ENCODE results near the gene SDHB.

The SDHB gene

DNA sequence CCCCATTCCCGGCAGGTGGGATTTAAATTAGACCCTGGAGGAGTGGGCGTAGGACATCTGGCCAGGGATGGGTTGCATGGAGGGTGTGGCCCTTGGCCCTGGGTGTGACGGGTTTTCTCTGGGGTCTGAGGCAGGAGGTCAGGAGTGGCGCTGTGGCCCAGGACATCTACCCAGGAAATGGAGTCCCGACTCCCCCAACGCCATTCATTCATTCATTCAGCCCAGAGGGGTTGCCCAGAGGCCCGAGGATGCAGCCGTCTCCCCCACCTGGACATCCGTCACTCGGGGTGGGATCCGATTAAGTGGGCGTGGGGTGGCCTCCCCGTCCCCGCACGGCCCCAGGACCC is 42.8 kb downstream of the SDHB start:
- peak; percentile 5 for DNase-seq

DNA sequence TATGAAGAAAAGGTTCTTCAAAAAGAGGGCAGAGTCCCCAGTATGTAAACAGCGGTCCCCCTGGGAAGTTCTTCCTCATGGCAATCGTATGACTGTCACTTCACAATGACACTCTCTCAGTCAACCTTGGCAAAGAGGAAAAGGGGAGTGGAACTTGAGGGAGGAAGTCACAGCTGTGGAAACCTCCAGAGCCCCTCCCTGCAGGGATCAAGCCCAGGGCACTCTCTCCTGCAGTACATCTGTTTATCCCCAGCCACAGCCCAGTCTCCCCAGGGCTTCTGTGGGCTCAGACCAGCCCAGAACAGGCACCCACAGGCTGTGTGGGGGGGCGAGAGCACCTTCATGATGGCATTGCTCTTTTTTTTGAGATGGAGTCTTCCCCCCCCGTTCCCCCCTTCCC is 44.1 kb downstream of the SDHB start:
- no peak for DNase-seq

DNA sequence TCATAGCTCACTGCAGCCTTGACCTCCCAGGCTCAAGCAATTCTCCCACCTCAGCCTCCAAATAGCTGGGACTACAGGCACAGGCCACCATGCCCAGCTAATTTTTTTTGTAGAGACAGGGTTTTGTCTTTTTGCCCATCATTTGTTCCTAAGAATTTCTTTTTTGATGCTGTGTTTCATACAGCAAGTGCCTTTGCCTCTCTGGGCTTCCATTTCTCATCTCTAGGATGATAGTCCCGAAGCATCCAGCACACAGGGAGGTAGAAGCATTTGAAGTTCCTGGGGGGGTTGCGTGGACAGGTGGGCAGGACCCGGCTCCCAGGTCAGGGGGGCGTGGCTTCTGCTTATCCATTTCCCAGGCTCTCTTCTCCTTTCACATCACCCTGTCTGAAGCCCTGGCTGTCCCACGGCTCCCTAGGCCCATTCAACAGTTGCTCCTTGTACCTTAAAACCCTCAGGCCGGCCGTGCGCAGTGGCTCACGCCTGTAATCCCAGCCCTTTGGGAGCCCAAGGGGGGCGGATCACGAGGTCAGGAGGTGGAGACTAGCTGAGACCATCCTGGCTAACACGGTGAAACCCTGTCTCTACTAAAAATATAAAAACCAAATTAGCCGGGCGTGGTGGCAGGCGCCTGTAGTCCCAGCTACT is 45.5 kb downstream of the SDHB start:
- no peak for DNase-seq

DNA sequence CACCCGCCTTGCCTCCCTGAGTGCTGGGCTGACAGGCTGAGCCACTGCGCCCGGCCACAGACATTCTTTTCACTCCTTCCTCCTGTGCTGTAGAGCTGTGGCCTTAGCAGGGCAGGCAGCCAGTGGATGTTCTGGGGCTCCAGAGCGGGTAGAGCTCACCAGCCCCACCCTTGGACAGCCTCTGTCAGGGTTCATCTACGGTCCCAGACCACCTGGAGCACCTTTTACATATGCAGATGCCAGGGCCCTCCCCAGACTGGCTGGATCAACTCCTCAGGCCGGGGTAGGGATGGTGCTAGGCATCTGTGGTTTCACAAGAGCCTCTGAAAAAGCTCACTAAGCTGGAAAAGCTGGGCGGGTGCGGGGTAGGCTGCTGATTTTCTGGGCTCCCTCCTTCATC is 46.7 kb downstream of the SDHB start:
- DNase-seq: no peak

DNA sequence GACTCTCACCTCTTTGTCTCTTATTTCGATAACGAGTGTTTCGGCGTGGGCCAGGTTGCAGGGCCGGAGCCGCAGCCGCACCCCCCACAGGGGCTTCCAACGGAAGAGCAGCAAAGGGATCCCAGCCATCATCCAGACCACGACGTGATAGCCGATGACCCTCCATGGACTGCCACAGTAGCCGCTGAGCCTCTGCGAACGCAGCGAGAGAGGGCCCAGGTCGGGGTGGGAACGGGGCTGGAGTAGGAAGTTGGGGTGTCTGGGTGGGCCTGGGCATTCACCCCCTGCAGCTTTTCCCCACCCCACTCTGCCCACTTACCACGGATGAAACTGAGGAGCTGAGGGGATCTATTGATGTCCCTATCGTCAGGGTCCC is 48.5 kb downstream of the SDHB start:
- DNase-seq: no peak

DNA sequence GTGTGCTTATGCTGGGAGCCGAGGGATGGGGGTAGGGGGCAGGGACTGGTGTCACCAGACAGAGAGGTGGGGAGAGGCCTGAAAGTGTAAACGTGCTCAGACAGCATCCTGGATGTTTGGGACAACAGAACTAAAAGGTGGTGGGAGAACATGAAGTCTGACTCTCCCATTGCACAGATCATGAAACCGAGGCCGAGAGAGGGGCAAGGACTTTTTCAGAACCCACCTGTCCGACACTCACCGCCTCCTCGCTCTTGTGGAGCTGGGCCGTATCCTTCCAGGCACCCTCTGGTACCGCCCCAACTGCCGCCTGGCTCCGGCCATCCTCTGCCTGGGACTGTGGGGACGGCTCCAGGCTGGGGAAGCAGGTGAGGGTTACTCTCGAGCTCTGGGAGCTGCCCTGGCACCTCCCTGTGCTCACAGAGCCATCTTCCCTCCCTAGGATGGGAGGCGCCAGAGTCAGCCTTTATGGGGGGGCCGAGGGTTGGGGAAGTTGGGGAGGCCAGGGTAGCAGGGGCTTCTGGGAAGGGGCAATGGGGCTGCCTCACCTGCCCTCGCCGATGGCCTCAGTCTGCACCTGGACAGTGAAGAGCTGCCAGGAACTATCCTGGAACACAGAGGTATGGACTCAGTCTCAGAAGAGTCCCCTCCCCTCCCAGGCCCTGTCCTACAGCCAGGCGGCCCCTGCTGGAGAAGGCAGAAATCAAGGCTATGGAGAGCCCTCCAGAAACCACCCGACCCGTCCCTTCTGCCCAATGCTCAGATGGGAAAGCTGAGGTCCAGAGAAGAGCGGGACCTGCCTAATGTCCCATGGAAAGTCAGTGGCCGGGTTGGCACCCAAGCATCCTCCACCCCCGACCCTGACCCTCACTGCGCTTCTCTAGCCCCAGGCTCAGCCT is 49.1 kb downstream of the SDHB start:
- DNase-seq: no peak

DNA sequence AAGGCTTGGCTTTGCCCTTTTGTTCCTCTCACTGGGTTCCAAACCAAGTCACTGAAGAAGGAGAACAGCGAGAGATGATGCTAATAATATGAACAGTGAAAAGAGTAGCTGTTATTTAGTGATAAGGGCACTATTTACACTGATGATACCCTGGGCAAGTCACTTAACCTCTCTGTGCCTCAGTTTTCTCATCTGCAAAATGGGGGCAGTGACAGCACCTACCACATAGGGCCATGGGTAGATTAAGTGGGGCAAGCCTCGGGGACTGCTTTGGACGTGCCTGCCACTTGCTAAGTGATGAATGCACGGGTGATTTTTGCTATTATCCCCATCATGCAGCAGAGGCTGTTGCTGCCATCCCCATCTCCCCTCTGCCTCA is 51.3 kb downstream of the SDHB start:
- no peak for DNase-seq

DNA sequence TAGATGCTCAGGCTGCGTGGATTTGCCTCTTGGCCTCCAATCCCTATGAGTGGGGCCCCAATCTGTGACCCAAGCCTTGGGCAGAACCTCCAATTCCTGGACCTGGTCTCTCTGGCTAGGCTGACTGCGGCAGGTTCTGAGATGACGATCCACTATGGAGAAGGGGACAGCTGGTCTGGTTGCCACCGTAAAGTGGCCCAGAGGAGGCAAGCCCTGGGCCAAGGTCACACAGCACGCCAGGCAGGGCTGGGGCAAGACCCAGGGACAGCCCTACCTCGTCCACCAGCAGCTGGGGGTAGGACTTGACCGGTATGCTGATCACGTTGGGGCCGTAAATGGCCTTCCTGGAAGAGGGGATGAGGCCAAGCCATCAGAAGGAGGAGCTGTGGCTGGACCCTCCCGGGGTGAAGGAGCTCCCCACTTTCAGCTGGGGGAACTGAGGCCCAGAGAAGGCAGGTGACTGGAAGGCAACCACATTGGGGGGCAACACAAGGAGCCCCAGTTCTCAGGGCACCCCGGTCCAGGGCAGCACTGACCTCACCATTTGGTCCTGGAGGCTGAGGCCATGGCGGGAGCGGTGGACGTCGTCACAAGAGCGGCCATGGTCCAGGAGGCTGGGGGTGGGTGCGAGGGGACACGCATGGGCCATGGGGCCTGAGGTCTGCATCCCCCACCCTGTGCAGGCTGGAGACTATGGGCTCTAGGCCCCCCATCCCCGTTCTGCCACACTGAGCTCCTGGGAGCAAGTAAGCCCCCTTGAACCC is 51.9 kb downstream of the SDHB start:
- DNase-seq: no peak

DNA sequence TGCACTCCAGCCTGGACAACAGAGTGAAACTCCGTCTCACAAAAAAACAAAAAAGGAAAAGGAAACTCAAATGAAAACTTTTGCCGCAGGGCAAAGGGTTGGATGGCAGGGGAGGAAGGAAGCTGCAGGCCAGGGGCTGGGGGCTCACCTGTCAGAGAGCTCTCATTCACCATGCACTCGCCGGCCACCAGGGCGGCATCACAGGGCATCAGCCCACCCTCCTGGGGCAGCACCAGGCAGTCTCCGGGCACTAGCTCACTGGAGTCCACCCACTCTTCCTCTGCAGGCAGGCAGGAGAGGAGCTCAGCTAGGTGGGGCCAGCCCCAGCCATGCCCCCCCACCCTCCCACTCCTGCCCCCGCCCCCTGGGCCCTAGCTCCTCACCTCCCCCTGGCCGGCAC is 54.0 kb downstream of the SDHB start:
- no peak for DNase-seq

DNA sequence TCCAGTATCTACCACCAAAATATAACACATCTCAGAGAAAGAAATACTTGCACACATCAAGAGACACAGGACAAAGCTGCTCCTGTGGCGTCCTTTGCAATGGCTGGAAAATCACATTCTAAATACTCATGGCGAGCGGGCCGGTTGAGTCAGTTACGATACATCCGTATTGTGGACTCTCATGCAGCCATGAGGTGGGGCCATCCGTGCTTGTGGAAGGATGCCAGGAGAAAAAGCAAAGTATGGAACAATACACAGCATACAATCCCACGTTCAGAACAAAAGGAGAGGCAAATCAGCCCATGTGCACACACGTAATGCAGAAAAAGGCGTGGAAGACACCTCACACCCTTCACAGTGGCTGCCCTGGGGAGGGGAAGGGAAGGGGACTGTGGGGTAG is 55.2 kb downstream of the SDHB start:
- no peak for DNase-seq

DNA sequence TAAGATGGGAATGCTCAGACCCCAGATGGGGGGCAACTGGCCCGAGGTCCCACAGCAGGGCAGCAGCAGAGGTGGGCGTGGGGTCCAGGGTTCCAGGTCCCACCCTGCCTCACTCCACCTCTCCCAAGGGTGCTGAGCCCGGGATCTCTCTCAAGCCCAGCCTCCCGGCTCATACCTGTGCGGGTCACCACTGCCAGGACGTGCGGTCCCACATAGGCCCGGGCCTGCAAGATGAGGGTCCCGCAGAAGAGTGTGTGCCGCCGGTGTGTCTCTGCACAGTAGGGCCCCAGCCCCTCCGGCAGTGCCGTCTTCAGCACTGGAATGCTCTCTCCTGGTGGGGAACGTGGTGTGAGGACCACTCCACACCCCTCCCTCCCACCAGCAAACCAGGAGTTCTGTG is 57.0 kb downstream of the SDHB start:
- no peak for DNase-seq

DNA sequence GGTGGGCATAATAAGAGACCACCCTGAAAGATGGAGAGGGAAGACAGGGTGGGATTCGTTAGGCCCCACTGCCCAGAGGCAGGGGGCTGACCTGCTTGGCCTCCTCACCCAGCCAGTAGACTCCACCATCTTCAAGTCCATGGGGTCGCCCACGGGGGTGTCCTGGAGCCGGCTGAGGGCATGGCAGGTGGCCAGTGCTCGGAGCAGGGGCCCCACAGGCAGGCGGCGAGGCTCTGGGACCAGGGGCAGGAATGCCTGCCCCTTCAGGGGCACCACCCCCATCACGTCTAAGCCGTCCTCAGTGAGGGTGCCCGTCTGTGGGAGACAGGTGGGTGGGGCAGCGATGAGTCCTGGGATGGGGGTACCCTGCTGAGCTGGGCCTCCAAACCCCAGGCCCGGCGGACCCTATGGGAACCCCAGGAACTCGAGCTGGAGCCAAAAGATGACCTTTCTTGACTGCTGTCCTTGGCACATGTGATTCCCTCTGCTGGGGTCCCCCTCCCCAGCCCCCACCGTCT is 60.3 kb downstream of the SDHB start:
- DNase-seq: no peak

DNA sequence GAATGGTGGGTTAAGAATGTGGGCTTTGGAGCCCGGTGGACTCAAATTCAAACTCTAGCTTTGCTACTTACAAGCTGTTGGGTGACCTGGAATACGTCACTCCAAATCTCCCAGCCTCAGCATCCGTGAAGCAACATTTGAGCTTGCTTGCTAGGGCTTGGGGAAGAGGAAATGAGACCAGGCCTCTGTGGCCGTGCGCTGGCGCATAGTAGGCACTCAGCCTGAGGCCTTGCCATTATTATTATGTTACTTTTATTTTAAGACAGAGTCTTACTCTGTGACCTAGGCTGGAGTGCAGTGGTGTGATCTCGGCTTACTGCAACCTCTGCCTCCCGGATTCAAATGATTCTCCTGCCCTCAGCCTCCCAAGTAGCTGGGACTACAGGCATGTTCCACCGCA is 61.2 kb downstream of the SDHB start:
- no peak for DNase-seq

DNA sequence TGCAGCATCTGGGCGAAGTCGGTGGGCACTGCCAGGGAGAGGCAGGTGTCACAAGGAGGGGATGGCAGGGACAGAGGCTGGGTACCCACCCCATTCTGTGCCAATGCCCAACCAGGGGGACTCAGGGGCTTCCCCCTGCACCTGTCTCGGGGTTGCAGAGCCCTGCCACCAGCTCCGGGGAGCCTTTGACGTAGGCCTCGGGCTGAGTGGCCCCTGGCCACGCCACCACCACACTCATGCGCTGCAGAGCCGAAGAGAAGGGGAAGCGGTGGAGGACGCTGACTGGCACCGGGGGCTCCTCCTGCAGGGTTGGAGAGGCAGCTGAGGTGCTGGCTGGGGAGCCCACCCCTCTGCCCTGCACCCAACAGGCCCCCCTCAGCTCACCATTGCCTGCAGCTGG is 61.7 kb downstream of the SDHB start:
- DNase-seq: no peak

DNA sequence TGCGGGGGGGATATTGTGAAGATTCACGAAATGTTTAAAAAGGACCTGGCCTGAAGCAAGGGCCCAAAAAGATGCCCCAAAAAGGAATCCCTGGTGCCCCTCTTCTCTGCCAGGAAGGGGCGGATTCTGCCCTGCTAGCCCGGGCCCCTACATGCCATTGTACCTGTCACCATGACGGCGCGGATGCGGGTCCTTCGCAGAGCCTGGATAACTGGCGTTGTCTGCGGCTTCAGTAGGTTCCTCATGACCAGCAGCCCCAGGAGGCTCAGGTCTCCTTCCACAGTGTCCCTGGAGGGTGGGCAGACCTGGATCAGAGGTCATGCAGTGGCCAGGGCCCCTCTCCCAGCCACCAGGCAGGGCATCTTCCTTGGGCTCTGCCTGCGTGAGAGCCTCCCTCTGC is 62.3 kb downstream of the SDHB start:
- DNase-seq: no peak

DNA sequence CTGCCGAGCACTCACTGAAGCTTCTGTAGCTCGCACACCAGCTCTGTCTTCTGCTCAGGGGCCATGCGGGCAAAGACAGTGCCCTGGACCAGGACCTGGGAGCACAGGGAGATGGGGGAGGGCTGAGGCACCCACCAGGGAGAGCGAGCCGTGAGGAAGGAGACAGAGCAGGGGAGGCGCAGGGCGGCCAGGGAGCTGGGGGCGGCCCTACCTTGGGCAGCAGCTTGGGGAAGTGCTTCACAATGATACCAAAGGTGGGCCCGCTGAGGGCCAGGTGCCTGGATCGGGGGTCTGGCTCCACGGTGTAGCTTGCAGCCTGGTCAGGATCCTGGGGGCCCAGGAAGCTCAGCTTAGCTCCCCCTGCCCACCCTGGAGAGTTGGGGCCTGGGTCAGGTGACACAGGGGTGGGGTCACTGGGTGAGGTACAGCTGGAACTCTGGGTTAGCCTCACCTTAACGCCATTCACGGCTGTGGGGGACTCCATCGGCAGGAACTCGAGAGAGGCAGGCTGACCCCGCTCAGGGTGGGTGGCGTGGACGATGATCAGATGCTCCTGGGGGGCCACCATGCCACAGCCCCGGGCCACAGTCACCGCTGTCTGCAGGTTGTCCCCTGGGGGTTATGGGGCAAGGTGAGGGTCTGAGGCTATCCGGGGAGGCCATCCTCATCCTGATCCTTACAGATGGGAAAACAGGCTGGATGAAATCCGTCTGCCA is 64.0 kb downstream of the SDHB start:
- DNase-seq: no peak

DNA sequence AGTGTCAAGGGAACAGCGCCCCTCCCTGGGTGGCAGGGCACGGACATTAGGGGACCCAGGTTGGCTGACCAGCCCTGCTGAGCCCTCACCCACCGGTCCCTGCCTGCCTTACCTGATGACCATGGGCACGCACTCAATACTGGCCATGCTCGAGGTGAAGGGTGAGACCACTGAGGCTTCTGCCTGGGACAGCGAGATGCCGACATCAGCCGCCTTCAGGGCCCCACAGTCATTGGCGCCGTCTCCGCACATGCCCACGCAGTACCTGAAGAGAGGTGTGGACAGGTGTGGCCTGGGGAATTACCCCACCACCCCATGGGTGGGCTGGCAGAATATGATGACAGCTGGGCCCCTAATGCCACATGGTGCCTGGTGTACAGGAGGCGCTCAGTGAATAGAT is 65.6 kb downstream of the SDHB start:
- DNase-seq: no peak

DNA sequence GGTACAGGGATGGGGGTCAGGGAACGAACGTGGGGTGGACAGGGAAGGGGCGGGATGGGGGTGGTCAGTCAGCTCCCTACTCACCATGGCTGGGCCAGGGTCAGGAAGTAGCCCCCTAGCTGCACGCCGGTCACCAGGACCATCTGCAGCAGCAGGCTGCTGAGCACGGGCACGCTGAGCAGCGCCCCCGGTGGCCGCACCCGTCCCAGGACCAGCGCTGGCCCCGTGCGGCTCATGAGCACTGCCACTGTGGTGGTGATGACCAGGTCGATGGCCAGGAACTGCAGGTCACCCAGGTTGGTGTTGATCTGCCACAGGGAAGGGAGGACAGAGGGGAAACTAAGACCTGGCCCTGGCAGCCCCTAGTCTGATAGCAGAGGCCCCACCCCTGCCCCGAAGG is 66.9 kb downstream of the SDHB start:
- DNase-seq: no peak

DNA sequence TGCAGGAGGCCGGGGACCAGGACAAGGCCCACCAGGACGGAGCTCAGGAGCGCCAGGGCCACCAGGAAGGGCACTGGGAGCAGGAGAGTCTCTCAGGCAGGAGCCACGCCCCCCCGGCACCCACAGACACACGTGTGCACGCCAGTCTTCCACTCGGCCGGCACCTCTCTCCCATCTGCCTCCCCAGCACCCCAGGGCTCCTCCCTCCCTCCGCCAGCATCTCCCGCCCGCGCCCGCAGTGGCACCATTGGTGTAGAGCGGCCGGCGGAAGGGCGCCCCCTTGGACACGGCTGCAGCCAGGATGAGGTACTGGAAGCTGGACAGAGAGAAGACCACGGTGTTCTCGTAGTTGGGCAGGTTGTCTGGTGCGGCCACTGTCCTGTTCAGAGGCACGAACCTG is 67.3 kb downstream of the SDHB start:
- no peak for DNase-seq

DNA sequence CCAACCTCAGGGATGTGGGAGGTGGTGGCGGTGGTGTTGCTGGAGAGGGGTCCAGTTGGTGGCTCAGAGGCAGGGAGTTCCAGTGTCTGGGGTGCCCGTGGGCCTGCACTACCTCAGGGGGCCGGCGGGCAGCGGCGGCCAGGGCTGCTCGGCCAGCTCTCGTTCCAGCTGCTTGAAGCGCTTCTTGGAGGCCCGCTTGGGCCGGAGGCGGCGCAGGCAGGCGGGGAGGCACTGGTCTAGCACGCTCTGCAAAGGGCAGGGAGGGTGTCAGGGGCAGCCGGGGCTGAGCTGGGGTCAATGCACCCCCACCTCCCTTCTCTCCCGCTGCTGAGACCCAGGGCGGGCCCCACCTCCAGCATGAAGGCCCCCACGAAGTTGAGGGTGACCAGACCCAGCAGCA is 67.7 kb downstream of the SDHB start:
- DNase-seq: no peak

DNA sequence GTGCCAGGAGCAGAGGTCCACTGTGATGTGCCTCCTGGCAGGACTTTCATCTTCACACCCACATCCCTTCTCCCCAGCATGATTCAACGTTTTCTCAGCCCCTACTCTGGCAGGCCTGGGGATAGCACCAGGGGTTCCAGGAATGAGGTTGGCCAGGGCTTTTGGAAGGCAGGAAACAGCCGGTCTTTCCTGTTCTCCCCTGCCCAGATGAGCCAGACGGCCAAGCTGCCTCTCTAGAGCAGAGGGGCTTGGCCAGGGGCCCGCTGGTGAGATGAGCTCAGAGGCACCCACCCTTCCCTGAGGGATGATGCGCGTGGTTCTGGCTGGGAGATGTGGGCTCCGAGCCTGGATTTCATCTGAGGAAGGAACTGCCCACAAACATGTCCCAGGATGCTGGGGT is 69.1 kb downstream of the SDHB start:
- DNase-seq: no peak

DNA sequence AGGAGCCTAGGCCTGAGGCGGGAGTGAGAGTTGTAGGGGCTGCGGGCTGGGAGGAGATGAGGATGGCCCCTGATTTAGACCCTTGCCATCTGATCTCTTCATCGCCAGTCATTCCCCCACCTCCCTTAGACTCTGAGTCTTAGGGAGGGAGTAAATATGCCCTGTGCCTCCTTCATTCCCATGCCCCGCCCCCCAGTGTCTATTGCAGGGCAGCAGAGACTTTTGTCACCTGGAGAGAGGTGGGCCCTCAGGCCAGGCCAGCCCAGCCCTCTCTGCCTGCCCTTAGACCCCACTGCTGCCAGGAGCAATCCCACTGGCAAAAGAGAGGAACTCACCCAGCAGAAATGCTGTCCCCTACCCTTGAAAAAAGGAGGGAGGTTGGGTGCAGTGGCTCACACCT is 70.2 kb downstream of the SDHB start:
- DNase-seq: no peak

DNA sequence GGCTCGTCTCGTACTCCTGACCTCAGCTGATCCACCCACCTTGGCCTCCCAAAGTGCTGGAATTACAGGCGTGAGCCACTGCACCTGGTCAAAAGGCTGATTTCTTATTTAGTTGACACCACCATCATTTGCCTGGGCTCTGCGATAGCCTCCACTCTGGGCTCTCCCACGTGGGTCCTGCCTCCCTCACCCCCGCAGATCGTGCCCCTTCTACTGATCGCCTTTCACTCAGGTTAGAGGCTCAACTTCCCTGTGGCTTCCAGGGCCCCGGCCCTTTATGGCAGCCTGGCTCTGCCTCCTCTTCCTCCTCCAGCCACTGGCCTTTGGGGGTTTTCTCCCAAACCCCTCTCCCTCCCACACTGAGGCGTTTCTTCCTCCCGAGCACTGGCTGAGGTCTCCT is 70.9 kb downstream of the SDHB start:
- no peak for DNase-seq
